ENCODE data around the gene MAMDC2. TPM values are rescaled to one million over a fixed set of nuclear protein-coding genes. Genes with fewer than 3 reads are reported as not detected.

MAMDC2 gene
- total RNA-seq, 1 donor from 2014 or later = 3.4 TPM

DNA sequence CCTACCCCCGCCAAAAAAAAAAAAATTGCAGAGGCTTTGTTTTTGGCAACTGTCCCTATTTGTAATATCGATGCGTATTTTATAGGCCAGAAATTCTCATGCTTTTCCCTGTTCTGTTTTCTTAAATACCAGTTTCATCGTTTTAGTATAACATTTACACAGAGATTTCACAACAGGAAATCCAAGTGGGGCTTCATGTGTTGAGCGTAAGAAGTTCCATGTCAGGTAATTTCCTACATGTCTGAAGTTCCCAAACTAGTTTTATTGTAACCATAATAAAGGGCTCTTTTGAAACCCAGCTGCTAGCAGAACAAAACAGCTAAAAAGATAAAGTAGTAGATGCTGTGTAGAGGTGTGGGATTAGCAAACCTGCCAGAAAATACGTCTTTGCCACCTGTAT, 219.3 kb downstream of the MAMDC2 start:
- TF ChIP-seq CTCF (IDR thresholded peaks at IDR 0.05) = no peak
- Histone ChIP-seq H3K9me3 (no peaks in the 10 kb centered on the region), H3K27me3 (no peaks in the 10 kb centered on the region), H3K4me1 (peaks cover 6 to 27% of the 10 kb centered on the region in 2 donors), H3K36me3 (peaks cover 17 to 30% of the 10 kb centered on the region in 2 donors), H3K27ac (no peak overlapping the region), H3K4me3 (no peak overlapping the region)
- DNase-seq (ENCODE audit: low spot score in 2 of 2) = no peak
- intact Hi-C loops (cut with DNase I) = no loop called here

GRCh38 chr9:70263421-70263820, 219.8 kb downstream of the MAMDC2 start:
- no peaks in the 10 kb centered on the region for H3K9me3 ChIP-seq
- H3K27me3 ChIP-seq = no peaks in the 10 kb centered on the region
- no peak for TF ChIP-seq CTCF (IDR thresholded peaks at IDR 0.05)
- no peak for DNase-seq (ENCODE audit: low spot score in 2 of 2)
- peaks cover 17 to 30% of the 10 kb centered on the region in 2 donors for H3K36me3 ChIP-seq
- peak overlapping the region in 1 of 2 donors; percentile 8 for H3K4me3 ChIP-seq
- no peak overlapping the region for H3K27ac ChIP-seq
- H3K4me1 ChIP-seq = peaks cover 6 to 27% of the 10 kb centered on the region in 2 donors
- intact Hi-C loops (cut with DNase I) = no loop called here

Other genes with a start within 250 kb of the MAMDC2 start
- gene CFAP95, start 223.0 kb upstream of the MAMDC2 start, total RNA-seq = not detected
- 13.9 TPM for gene SMC5, start 215.1 kb downstream of the MAMDC2 start, total RNA-seq

Measured in ascending aorta (tissue), 2 donors.